ENCODE measurements around the gene CDK5RAP2. TPM values are rescaled to one million over a fixed set of nuclear protein-coding genes. Genes with fewer than 3 reads are reported as not detected.
A peak's percentile ranks its signal among the peaks of the same experiment; 100 is the strongest.

CDK5RAP2 gene
- total and polyA plus RNA-seq, 9 of the 15 experiments (the other 6 are each of a cell fraction or from before 2014, with no cell fraction given): 19.9 to 68.8 (median 42.2) TPM

DNA sequence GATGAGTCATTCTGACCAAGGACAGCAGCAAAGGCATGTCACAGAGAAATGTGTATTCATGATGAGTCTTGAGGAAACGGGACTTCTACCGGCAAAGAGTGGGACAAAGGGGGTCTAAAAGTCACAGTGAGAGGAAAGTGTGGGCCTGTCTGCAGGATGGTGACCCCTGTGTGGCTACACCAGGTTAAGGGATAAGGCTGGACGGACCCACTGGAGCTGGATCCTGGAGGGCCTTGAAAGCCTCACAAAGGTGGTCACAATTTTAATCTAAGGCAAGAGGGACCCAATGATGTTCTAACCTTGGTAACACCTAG lies 176.5 kb downstream of the CDK5RAP2 start (continued):
- TF ChIP-seq CHD1 (IDR thresholded peaks at IDR 0.05; ENCODE audit: low read length): no peak
- no peak; a peak in 1 of 4 replicates for TF ChIP-seq MLLT1 (IDR thresholded peaks at IDR 0.05)
- TF ChIP-seq CREB3 (tag; conservative IDR thresholded peaks at IDR 0.05; ENCODE audit: low read depth): peak; percentile 58; the same call in 1 of the 2 replicates
- TF ChIP-seq ZBTB26 (CRISPR knock-in tag; IDR thresholded peaks at IDR 0.05): no peak
- TF ChIP-seq CREB1 (IDR thresholded peaks at IDR 0.05): no peak
- TF ChIP-seq CREB1 (CRISPR knock-in tag; IDR thresholded peaks at IDR 0.05): peak; percentile 23; the same call in 1 of the 2 replicates
- no peak for TF ChIP-seq ZNF740 (CRISPR knock-in tag; IDR thresholded peaks at IDR 0.05)
- no peak for TF ChIP-seq ZNF740 (tag; IDR thresholded peaks at IDR 0.05)
- no peak for TF ChIP-seq KDM5B (IDR thresholded peaks at IDR 0.05; ENCODE audit: insufficient replicate concordance, low read depth, low read length)
- TF ChIP-seq ZNF140 (CRISPR knock-in tag; IDR thresholded peaks at IDR 0.05): no peak
- no peak for TF ChIP-seq CXXC5 (CRISPR knock-in tag; IDR thresholded peaks at IDR 0.05)
- TF ChIP-seq ZNF232 (CRISPR knock-in tag; IDR thresholded peaks at IDR 0.05): no peak
- 0 out of 2 replicates have a peak, but pooled peaks have one; percentile 37 for TF ChIP-seq SMAD4 (CRISPR knock-in tag; conservative IDR thresholded peaks at IDR 0.05)
- no peak for TF ChIP-seq KLF13 (tag; IDR thresholded peaks at IDR 0.05; ENCODE audit: borderline replicate concordance, low read depth)
- TF ChIP-seq CBX5 (IDR thresholded peaks at IDR 0.05; ENCODE audit: borderline replicate concordance, low read depth): no peak
- no peak for TF ChIP-seq HMG20A (CRISPR knock-in tag; conservative IDR thresholded peaks at IDR 0.05)
- no peak for TF ChIP-seq TCF3 (CRISPR knock-in tag; IDR thresholded peaks at IDR 0.05)
- TF ChIP-seq ZNF57 (CRISPR knock-in tag; IDR thresholded peaks at IDR 0.05): no peak
- TF ChIP-seq ZNF592 (IDR thresholded peaks at IDR 0.05): peak; percentile 86
- TF ChIP-seq CEBPB (tag; IDR thresholded peaks at IDR 0.05): no peak
- TF ChIP-seq ZFPM2 (CRISPR knock-in tag; IDR thresholded peaks at IDR 0.05): no peak
- 0 out of 2 replicates have a peak, but pooled peaks have one; percentile 2 for TF ChIP-seq MIER1 (IDR thresholded peaks at IDR 0.05; ENCODE audit: low read depth)

Measured in K562 (cell line).